ENCODE results near the gene LRRC9.

The LRRC9 gene

DNA sequence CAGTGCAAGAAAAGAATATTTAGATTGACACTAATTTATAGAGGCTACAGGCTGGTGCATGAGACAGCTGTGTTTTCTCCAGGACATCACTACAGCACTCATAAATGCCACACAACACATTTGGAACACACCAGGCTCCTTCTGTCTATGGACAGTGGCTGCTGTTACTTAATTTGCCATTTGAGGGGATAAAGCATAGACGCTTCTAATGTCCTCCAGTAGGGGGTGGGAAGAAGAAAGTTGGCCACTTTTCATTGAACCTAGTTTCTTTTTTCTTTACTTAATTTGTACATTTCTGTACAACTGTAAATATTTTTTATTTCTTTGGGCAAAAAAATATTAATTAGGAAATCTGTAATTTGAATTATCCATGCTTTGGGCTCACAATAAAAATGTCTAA is 37.0 kb upstream of the LRRC9 start:
- Histone ChIP-seq H3K4me3 (replicated peaks; ENCODE audit: insufficient read depth, low read length) (no peak overlapping the region), H3K27me3 (ENCODE audit: insufficient read depth, poor library complexity, severe bottlenecking) (peaks cover 2% of the 10 kb centered on the region), H3K27ac (replicated peaks) (no peak overlapping the region)
- no peak for DNase-seq (ENCODE audit: low read depth in 1 of 2, low spot score in 1 of 2)
- TF ChIP-seq GABPA (IDR thresholded peaks at IDR 0.05; ENCODE audit: low read depth) (no peak), POLR2AphosphoS5 (IDR thresholded peaks at IDR 0.05; ENCODE audit: low read depth) (no peak), SPI1 (IDR thresholded peaks at IDR 0.05; ENCODE audit: borderline replicate concordance, low read depth) (no peak)
- TF ChIP-seq, protein P1, sequence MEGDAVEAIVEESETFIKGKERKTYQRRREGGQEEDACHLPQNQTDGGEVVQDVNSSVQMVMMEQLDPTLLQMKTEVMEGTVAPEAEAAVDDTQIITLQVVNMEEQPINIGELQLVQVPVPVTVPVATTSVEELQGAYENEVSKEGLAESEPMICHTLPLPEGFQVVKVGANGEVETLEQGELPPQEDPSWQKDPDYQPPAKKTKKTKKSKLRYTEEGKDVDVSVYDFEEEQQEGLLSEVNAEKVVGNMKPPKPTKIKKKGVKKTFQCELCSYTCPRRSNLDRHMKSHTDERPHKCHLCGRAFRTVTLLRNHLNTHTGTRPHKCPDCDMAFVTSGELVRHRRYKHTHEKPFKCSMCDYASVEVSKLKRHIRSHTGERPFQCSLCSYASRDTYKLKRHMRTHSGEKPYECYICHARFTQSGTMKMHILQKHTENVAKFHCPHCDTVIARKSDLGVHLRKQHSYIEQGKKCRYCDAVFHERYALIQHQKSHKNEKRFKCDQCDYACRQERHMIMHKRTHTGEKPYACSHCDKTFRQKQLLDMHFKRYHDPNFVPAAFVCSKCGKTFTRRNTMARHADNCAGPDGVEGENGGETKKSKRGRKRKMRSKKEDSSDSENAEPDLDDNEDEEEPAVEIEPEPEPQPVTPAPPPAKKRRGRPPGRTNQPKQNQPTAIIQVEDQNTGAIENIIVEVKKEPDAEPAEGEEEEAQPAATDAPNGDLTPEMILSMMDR (IDR thresholded peaks at IDR 0.05; ENCODE audit: insufficient read depth, low read length), result no peak
- TF ChIP-seq, protein P2, sequence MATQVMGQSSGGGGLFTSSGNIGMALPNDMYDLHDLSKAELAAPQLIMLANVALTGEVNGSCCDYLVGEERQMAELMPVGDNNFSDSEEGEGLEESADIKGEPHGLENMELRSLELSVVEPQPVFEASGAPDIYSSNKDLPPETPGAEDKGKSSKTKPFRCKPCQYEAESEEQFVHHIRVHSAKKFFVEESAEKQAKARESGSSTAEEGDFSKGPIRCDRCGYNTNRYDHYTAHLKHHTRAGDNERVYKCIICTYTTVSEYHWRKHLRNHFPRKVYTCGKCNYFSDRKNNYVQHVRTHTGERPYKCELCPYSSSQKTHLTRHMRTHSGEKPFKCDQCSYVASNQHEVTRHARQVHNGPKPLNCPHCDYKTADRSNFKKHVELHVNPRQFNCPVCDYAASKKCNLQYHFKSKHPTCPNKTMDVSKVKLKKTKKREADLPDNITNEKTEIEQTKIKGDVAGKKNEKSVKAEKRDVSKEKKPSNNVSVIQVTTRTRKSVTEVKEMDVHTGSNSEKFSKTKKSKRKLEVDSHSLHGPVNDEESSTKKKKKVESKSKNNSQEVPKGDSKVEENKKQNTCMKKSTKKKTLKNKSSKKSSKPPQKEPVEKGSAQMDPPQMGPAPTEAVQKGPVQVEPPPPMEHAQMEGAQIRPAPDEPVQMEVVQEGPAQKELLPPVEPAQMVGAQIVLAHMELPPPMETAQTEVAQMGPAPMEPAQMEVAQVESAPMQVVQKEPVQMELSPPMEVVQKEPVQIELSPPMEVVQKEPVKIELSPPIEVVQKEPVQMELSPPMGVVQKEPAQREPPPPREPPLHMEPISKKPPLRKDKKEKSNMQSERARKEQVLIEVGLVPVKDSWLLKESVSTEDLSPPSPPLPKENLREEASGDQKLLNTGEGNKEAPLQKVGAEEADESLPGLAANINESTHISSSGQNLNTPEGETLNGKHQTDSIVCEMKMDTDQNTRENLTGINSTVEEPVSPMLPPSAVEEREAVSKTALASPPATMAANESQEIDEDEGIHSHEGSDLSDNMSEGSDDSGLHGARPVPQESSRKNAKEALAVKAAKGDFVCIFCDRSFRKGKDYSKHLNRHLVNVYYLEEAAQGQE (IDR thresholded peaks at IDR 0.05; ENCODE audit: insufficient replicate concordance, low read depth), result no peak

DNA sequence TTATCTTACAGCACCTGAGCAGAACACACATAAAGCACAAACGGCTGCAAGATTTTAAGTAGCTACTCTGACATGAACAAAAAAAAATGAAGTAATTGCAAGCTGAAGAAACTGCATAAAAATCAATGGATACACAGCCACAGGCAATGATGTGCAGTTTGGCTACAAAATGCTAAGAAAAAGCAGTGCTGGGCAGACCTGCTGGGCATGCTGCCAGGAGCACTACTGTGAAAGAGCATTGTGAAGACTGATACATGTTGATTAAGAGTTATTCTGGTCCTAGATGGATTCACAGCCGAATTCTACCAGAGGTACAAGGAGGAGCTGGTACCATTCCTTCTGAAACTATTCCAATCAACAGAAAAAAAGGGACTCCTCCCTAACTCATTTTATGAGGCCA is 29.3 kb upstream of the LRRC9 start:
- H3K27ac ChIP-seq (replicated peaks), result no peak overlapping the region
- no peak overlapping the region for H3K4me3 ChIP-seq (replicated peaks; ENCODE audit: insufficient read depth, low read length)

DNA sequence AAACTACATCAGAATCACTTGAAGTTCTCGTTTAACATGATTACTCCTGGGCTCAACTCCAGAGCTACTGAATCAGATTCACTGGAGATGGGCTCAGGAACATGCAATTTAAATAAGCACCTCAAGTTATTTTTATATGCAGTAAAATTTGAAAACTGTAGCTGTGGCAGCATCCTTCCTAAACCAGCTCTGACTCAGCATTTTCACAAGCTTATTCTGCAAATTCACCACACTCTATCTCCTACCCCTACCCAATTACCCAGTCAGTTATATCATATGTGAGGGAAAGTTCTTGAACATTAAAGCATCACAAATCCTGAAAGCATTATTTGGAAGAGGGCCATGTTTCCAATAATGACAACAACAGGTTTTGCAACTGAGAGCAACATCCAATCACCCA is 24.2 kb upstream of the LRRC9 start:
- DNase-seq (ENCODE audit: low read depth in 1 of 2, low spot score in 1 of 2), result no peak
- Histone ChIP-seq H3K27me3 (ENCODE audit: insufficient read depth, poor library complexity, severe bottlenecking) (peaks cover 2% of the 10 kb centered on the region), H3K27ac (replicated peaks) (no peak overlapping the region)

More for the DNA sequence above, 29.3 kb upstream of the LRRC9 start:
- no peak for DNase-seq (ENCODE audit: low read depth in 1 of 2, low spot score in 1 of 2)
- TF ChIP-seq GABPA (IDR thresholded peaks at IDR 0.05; ENCODE audit: low read depth) (no peak), POLR2AphosphoS5 (IDR thresholded peaks at IDR 0.05; ENCODE audit: low read depth) (no peak), SPI1 (IDR thresholded peaks at IDR 0.05; ENCODE audit: borderline replicate concordance, low read depth) (no peak)
- TF ChIP-seq, protein P1 (IDR thresholded peaks at IDR 0.05; ENCODE audit: insufficient read depth, low read length), result no peak
- TF ChIP-seq, protein P2 (IDR thresholded peaks at IDR 0.05; ENCODE audit: insufficient replicate concordance, low read depth), result no peak
- H3K27me3 ChIP-seq (ENCODE audit: insufficient read depth, poor library complexity, severe bottlenecking), result peaks cover 2% of the 10 kb centered on the region

More for the DNA sequence above, 24.2 kb upstream of the LRRC9 start:
- no peak for TF ChIP-seq GABPA (IDR thresholded peaks at IDR 0.05; ENCODE audit: low read depth)
- TF ChIP-seq POLR2AphosphoS5 (IDR thresholded peaks at IDR 0.05; ENCODE audit: low read depth), result no peak
- TF ChIP-seq, protein P2 (IDR thresholded peaks at IDR 0.05; ENCODE audit: insufficient replicate concordance, low read depth), result no peak
- no peak for TF ChIP-seq SPI1 (IDR thresholded peaks at IDR 0.05; ENCODE audit: borderline replicate concordance, low read depth)
- TF ChIP-seq, protein P1 (IDR thresholded peaks at IDR 0.05; ENCODE audit: insufficient read depth, low read length), result no peak
- H3K4me3 ChIP-seq (replicated peaks; ENCODE audit: insufficient read depth, low read length), result no peak overlapping the region
